Neural cell (in vitro differentiated cells): ENCODE results near the gene GPR173.

Source experiments
- CTCF ChIP-seq: fragments of 450-650 bp; IDR thresholded peaks from 2 replicates; pipeline ENCODE4 v1.5.1; 2014; ENCODE audit warnings: antibody characterized with exemption, mild to moderate bottlenecking, moderate library complexity; ENCODE audit not compliant: poor library complexity, severe bottlenecking
- EP300 ChIP-seq: fragments of 450-650 bp; conservative IDR thresholded peaks from 2 replicates; pipeline ENCODE4 v1.6.1; 2014; ENCODE audit warnings: antibody characterized with exemption, mild to moderate bottlenecking, moderate library complexity; ENCODE audit not compliant: poor library complexity, severe bottlenecking
- REST ChIP-seq: IDR thresholded peaks from 2 replicates; pipeline ENCODE4 v1.6.1; 2012; ENCODE audit warnings: borderline replicate concordance

- TF ChIP-seq CTCF (no peak), REST (no peak), EP300 (no peak)
These were observed 28.9 kb downstream of the GPR173 start for GRCh38 chrX:53077207-53078197.
